Ascending aorta (tissue), 2 donors: ENCODE data around the gene CAMKMT. TPM values are rescaled to one million over a fixed set of nuclear protein-coding genes. Genes with fewer than 3 reads are reported as not detected.

Source experiments
- DNase-seq, 2 donors: peaks; one replicate each; pipeline ENCODE4 v3.0.0-alpha.2; 2019; ENCODE audit warnings: low spot score in 2 of 2
- H3K27ac ChIP-seq, 2 donors: fragments of 200-600 bp; sonication (generic); one replicate each; pipeline ENCODE4 v1.5.1; 2016 to 2017; ENCODE audit warnings: mild to moderate bottlenecking in 1 of 2
- H3K27me3 ChIP-seq: fragments of 200-600 bp; sonication (generic); one replicate; pipeline ENCODE4 v1.5.1; 2017
- H3K36me3 ChIP-seq, 2 donors: fragments of 200-600 bp; sonication (generic); one replicate each; pipeline ENCODE4 v1.5.1; 2016
- H3K4me1 ChIP-seq, 2 donors: fragments of 200-600 bp; sonication (generic); one replicate each; pipeline ENCODE4 v1.5.1; 2016 to 2017; ENCODE audit warnings: mild to moderate bottlenecking in 1 of 2
- H3K4me3 ChIP-seq, 2 donors: fragments of 200-600 bp; sonication (generic); one replicate each; pipeline ENCODE4 v1.5.1; 2016 to 2017; ENCODE audit warnings: mild to moderate bottlenecking in 1 of 2
- H3K9me3 ChIP-seq, 2 donors: fragments of 200-600 bp; sonication (generic); one replicate each; pipeline ENCODE4 v1.5.1; 2016
- intact Hi-C: fragments of 100-400 bp; cut with DNase I; formaldehyde crosslinking; loops from one replicate; pipeline ENCODE4 v1.15.1; 2023
- total RNA-seq: library from RNA; depleted of rRNA; stranded (reverse); fragments of >200 nt; gene quantifications from one replicate; pipeline ENCODE4 v1.1.0, GENCODE V29; 2016
- TF ChIP-seq, protein P1 (sequence below), 3 experiments: fragments of 200-600 bp in 2 of 3; fragments of 450-650 bp in 1 of 3; sonication (generic) in 2 of 3; IDR thresholded peaks; one replicate each; pipeline ENCODE4 v1.5.1; 2016 to 2019; ENCODE audit warnings: antibody characterized with exemption in 3 of 3, mild to moderate bottlenecking in 1 of 3, moderate library complexity in 1 of 3

CAMKMT gene
- total RNA-seq, 1 donor from 2014 or later: 5.1 TPM

DNA sequence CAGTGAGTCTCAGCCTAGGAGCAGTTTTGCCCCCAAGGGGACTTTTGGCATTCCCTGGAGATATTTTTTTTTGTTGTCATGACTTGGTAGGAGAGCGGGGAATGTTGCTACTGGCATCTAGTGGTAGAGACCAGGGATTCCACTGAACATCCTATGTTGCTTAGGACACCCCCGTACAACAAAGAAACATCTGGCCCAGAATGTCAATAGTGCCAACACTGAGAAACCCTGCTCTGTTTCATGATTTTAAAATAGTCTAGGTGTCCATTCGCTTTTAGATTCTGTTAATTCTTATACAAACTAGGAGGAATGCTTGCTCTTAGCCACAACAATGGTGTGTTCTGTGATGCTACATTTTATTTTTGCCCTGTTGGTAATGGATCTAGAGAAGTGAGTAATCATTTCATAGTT, 353.9 kb downstream of the CAMKMT start:
- Histone ChIP-seq H3K27me3 (no peaks in the 10 kb centered on the region), H3K4me3 (no peak overlapping the region), H3K4me1 (no peaks in the 10 kb centered on the region), H3K27ac (no peak overlapping the region), H3K9me3 (no peaks in the 10 kb centered on the region), H3K36me3 (no peaks in the 10 kb centered on the region)
- TF ChIP-seq, protein P1, sequence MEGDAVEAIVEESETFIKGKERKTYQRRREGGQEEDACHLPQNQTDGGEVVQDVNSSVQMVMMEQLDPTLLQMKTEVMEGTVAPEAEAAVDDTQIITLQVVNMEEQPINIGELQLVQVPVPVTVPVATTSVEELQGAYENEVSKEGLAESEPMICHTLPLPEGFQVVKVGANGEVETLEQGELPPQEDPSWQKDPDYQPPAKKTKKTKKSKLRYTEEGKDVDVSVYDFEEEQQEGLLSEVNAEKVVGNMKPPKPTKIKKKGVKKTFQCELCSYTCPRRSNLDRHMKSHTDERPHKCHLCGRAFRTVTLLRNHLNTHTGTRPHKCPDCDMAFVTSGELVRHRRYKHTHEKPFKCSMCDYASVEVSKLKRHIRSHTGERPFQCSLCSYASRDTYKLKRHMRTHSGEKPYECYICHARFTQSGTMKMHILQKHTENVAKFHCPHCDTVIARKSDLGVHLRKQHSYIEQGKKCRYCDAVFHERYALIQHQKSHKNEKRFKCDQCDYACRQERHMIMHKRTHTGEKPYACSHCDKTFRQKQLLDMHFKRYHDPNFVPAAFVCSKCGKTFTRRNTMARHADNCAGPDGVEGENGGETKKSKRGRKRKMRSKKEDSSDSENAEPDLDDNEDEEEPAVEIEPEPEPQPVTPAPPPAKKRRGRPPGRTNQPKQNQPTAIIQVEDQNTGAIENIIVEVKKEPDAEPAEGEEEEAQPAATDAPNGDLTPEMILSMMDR (IDR thresholded peaks at IDR 0.05): no peak
- no peak for DNase-seq
- intact Hi-C loops: no loop called here

DNA sequence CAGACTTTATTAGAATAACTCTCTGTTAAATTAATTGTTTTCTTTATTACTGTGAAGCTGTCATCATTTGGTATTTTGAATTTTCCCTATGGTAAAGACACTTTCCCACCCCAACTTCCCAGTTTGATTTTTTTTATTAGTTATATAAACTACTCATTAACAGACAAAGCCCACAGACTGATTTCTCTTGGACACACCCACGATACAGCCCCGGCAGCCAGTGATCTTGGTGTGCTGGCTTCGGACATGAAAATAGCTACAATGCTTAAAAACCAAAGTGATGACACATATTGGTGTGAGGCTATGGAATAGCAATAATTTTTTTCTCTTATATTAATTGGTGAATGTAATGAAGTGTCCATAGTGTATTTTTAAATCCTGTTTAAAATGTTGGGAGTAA, 354.4 kb downstream of the CAMKMT start:
- DNase-seq: no peak
- intact Hi-C loops: no loop called here
- Histone ChIP-seq H3K9me3 (no peaks in the 10 kb centered on the region), H3K4me3 (no peak overlapping the region), H3K27me3 (no peaks in the 10 kb centered on the region), H3K36me3 (no peaks in the 10 kb centered on the region), H3K4me1 (no peaks in the 10 kb centered on the region), H3K27ac (no peak overlapping the region)
- TF ChIP-seq, protein P1 (IDR thresholded peaks at IDR 0.05): no peak

DNA sequence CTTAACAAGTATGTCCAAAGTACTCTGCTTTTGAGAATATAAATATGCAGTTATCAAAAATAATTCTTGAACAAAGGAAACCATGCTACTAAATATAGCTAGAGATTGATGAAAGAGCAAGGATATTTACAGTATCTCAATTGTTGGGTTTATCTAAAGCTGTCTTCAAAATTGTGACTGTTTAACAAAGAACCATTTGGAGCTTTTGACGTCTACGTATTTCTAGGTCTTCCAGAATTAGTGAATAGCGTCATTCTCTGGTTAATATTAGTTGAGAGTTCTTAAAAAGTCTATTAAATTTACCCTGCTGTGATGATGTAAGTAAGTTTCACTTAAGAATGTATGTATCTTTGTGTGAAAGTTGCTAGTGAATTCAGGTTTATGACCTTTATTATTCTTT, 356.7 kb downstream of the CAMKMT start:
- no peak for DNase-seq
- no peak overlapping the region for H3K4me3 ChIP-seq
- H3K4me1 ChIP-seq: peaks cover 0 to 8% of the 10 kb centered on the region in 2 donors
- no peak overlapping the region for H3K27ac ChIP-seq
- H3K9me3 ChIP-seq: no peaks in the 10 kb centered on the region
- TF ChIP-seq, protein P1 (IDR thresholded peaks at IDR 0.05): no peak
- H3K36me3 ChIP-seq: no peaks in the 10 kb centered on the region
- H3K27me3 ChIP-seq: no peaks in the 10 kb centered on the region
- intact Hi-C loops: no loop called here

DNA sequence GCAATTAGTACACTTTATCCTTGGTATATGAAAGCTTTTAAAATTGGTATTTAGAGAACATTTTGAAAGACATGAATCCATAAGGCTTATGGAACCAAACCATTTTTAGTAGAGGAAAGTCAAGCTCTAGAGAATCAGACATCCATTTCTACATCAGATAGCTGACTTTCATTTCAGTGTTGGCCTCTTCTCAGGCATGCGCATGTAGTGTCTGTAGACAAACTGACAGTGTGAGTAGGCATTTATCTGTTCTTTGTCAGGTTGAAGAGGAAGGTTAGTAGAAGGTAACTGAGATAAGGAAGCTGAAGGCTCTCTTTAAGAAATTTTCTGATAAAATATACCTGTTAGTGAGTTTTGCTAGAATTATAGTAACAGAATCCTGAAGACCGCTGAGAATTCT, 357.8 kb downstream of the CAMKMT start:
- H3K4me1 ChIP-seq: peaks cover 0 to 8% of the 10 kb centered on the region in 2 donors
- no peak for DNase-seq
- no peaks in the 10 kb centered on the region for H3K36me3 ChIP-seq
- no peaks in the 10 kb centered on the region for H3K9me3 ChIP-seq
- TF ChIP-seq, protein P1 (IDR thresholded peaks at IDR 0.05): no peak
- H3K27ac ChIP-seq: no peak overlapping the region
- no peak overlapping the region for H3K4me3 ChIP-seq
- H3K27me3 ChIP-seq: no peaks in the 10 kb centered on the region
- intact Hi-C loops: no loop called here

DNA sequence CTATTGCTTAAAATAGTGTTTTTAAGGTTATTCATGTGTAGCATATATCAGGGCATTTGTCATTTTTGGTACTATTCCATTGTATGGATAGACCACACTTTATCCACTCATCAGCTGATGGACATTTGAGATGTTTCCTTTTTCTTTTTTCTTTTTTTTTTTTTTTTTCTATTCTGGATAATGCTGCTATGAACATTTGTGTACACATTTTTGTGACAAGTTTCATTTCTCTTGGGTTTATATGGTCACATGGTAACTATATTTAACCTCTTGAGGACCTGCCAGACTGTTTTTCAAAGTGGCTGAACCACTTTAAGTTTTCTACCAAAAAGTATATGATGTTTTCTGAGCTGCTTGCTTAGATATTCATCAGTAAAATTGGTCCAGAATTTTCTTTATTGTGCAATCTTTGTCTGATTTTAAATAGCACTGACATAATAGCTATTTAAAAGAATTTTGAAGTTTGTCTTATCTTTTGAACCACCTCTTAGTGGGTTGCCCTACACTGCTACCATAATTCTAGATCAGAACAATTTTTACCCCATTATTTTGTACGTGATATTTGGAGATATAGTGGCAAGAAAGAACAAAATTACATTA, 360.4 kb downstream of the CAMKMT start:
- DNase-seq: no peak
- H3K27me3 ChIP-seq: no peaks in the 10 kb centered on the region

More for the DNA sequence above, 360.4 kb downstream of the CAMKMT start:
- H3K36me3 ChIP-seq: no peaks in the 10 kb centered on the region
- intact Hi-C loops: no loop called here
- no peaks in the 10 kb centered on the region for H3K9me3 ChIP-seq
- H3K4me1 ChIP-seq: peaks cover 0 to 8% of the 10 kb centered on the region in 2 donors
- TF ChIP-seq, protein P1 (IDR thresholded peaks at IDR 0.05): no peak
- H3K27ac ChIP-seq: no peak overlapping the region
- H3K4me3 ChIP-seq: no peak overlapping the region
